Right ventricle myocardium inferior (tissue), 1 donor: ENCODE results near the gene NUDT17. TPM values are rescaled to one million over a fixed set of nuclear protein-coding genes. Genes with fewer than 3 reads are reported as not detected.

Source experiments
- ATAC-seq: fragments of 200-7000 bp; cut with Tn5 transposase; one replicate; pipeline ENCODE4 v1.9.1; 2020; ENCODE audit warnings: mild to moderate bottlenecking, moderate library complexity
- DNase-seq: peaks from one replicate; pipeline ENCODE4 v3.0.0; 2021; ENCODE audit errors: missing footprints
- intact Hi-C: fragments of 100-400 bp; cut with DNase I; formaldehyde crosslinking; loops from one replicate; pipeline ENCODE4 v1.11.0; 2022
- microRNA-seq: library from miRNA; unstranded; fragments of <30 nt; microRNA quantifications from one replicate; pipeline ENCODE4 v1.2.0, GENCODE V29; 2020
- total RNA-seq: library from RNA; stranded (reverse); fragmentation: NEBNext Ultra II Directional; extraction: Animal tissue kit (Norgen Biotek cat#: 25700); gene quantifications from one replicate; pipeline ENCODE4 v1.2.1, GENCODE V29; 2021
- donor health status: DM: no; HTN: yes; CAD: no; lungs with severe emphysema.

The NUDT17 gene
- total RNA-seq, 1 donor from 2014 or later, result 3.3 TPM

DNA sequence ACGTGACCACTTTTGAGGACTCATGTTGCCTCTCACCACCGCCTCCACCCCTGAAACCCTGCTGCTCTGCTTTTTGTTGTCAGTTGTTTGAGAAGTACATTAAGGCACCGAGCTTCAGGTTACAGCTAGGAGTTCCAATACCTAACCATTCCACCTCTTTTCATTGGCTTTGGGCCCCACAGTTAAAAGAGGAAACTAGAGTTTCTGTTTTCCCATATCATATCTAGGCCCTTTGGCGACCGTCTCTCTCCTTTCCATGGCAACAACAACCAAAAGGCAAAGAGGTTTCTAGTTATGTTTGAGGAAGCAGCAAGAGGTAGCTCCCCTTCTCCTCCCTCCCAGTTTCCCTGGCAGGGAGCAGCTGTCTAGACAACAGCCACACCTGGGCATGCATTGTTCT lies 34.3 kb downstream of the NUDT17 start:
- DNase-seq (no peak), ATAC-seq (no peak)
- intact Hi-C loops, result no loop called here

DNA sequence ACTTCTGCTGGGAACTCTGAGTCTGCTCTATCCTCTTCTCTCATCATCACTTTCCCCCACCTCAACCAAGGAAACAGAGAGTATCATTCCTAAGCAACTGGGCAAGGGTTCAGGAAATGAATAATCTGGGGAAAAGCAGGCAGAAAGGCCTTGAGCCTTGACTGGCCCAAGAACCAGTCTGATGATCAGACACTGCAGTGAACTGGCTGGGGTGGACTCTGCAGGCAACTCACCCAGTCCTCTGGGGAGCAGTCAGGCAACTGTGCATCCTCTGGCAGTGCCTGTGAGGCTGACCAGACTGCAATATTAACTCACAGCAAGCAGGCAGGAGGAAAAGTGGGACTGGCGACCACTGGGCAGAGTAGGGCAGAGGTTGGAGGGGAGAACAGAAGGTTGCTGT lies 39.2 kb downstream of the NUDT17 start:
- no peak for DNase-seq
- no peak for ATAC-seq
- intact Hi-C loops, result no loop called here

DNA sequence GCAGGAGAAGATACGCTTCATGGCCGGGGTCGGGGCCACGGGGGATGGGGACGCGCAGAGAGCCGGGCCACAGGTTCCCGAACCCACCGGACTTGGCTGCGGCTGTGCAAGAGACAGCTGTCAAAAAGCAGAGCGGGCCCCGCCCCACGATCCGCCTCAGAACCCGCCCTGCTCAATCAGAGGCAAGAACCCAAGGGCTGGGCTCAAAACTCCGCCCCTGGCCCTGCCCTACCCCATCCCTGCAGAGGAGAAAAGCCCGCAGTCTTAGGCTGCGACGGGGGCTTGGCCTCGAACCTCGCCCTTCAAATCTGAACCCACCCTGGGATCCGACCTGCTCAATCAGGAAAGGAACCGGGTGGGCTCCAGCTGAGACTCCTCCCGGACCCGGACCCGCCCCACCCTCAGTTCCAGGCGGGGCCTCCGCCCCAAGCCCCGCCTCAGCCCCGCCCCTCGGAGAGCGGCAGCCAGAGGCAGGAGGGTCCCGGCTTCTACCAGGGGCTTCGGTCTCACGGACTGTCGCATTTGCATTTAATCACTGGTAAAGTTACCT lies 40.4 kb downstream of the NUDT17 start, which contains the start of gene ANKRD35:
Gene ANKRD35, minus strand, starts transcription at position 129 of the 550 bp plus-strand sequence. Its CDS starts 108 bp downstream, at position 21.
- intact Hi-C loops, result no loop called here
- peak; percentile 95 for DNase-seq

DNA sequence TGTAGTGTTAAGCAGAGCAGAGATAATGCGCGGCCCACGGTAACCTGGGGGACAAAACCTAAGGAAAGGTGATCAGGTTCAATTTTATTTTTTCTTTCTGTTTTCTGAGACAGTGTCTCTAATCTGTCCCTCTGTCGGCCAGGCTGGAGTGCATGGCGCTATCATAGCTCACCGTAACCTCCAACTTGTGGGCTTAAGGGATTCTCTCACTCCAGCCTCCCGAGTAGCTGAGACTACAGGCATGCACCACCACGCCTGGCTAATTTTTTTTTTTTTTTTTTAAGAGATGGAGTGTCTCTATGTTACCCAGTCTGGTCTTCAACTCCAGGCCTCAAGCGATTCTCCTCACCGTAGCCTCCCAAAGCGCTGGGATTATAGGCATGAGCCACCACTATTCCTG lies 41.0 kb downstream of the NUDT17 start:
- peak; percentile 29 for ATAC-seq
- DNase-seq, result no peak
- intact Hi-C loops, result no loop called here

More for the DNA sequence above, 40.4 kb downstream of the NUDT17 start, which contains the start of gene ANKRD35:
- peak; percentile 93 for ATAC-seq

DNA sequence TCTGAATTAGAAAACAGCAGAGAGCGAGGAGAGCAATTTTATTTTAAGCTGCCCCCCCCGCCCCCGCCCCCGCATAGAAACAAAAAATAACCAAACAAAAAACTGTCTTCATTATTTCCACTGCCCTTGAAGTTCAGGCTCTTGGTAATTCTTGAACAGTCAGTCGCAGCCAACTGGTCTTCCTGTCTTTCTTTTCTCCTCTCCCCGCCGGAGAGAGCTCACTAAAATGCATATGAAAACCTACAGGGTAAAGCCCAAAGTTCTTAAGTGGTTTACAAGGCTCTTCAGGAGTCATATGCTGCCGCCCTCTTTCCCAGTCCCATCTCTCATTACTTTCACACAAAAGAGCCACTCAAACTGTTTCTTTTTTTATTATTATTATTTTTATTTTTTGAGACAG lies 41.4 kb downstream of the NUDT17 start:
- intact Hi-C loops, result no loop called here

DNA sequence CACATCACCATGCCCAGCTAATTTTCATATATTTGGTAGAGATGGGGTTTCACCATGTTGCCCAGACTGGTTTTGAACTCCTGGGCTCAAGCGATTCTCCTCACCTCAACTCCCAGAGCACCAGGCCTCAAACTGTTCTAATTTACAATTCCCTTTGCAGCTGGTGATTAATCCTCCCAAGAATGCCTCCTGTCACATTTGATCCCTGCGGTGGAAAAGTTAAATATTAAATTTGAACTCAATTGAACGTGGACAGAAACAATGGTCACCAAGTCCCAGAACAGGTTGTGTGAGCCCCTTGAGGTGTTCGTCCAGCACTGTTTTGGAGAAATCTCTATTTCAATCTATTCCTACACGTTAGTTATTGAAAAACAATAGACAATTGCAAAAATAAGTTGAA lies 42.2 kb downstream of the NUDT17 start:
- no peak for ATAC-seq
- no peak for DNase-seq
- intact Hi-C loops, result no loop called here

More for the DNA sequence above, 41.4 kb downstream of the NUDT17 start:
- ATAC-seq (no peak), DNase-seq (no peak)

DNA sequence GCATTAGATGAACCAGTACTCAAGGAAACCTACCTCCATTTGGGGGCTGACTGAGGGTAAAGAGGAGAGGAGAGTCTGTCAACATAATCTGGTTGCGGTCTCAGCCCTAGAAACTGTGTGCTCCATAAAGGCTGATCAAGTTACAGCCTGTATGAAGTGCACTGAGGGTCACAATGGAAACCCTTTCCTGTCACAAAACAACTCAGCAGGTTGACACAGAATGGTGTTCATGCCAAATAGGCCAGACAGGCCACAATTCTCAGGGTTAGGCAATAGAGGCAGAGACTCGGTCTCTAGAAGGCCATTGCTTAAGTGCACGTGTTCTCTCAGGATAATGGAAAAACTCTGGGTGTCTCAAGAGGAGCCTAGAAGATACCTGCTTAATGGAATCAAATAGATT lies 44.3 kb downstream of the NUDT17 start:
- ATAC-seq (no peak), DNase-seq (no peak)
- intact Hi-C loops, result loop anchor here (2.0 to 5.0 kb wide), 2 partner anchors 31 to 38 kb away; partner anchors contain the start of genes PIAS3 and RBM8A

GRCh38 chr1:145891143-145891542 lies 45.7 kb downstream of the NUDT17 start:
- intact Hi-C loops, result loop anchor here (2.0 to 5.0 kb wide), 2 partner anchors 32 to 36 kb away; partner anchors contain the start of genes PIAS3 and RBM8A
- ATAC-seq (no peak), DNase-seq (no peak)

- DNase-seq, result peak; percentile 88
- intact Hi-C loops, result loop anchor here (1.0 to 5.0 kb wide), 4 partner anchors 16 to 121 kb away; partner anchors contain the start of genes PIAS3 and RBM8A
- peak; percentile 91 for ATAC-seq
Observed at GRCh38 chr1:145891587-145892485, 46.4 kb downstream of the NUDT17 start.

GRCh38 chr1:145892486-145893087 lies 47.2 kb downstream of the NUDT17 start:
- no peak for DNase-seq
- ATAC-seq, result no peak
- intact Hi-C loops, result loop anchor here (1.0 to 5.0 kb wide), 3 partner anchors 16 to 120 kb away; partner anchors contain the start of gene RBM8A

- ATAC-seq (no peak), DNase-seq (no peak)
- intact Hi-C loops, result loop anchor here (2.0 to 5.0 kb wide), 2 partner anchors 34 to 119 kb away; partner anchors contain the start of gene RBM8A
Observed at GRCh38 chr1:145893306-145894055, 48.1 kb downstream of the NUDT17 start.

DNA sequence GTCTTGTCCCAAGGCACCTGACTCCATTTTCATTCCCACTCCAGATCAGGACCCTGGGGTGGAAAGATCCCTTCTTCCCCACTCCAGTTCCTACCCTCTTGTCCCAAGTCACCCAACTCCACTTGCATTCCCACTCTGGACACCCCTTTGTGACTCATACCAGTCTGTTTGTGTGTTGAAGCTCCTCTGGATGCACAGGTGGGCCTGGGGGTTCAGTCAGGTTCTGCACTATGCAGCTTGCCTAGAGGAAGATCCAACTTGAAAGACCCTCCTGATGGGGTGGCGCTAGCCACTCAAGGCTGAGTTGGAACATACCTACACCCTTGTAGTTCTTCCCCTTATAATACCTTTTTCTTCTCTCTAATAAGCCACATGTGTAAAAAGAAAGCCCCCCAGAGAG lies 50.0 kb downstream of the NUDT17 start:
- intact Hi-C loops, result no loop called here
- no peak for ATAC-seq
- no peak for DNase-seq

- intact Hi-C loops, result no loop called here
- DNase-seq, result no peak
- ATAC-seq, result no peak
Observed at GRCh38 chr1:145897969-145898368, 52.5 kb downstream of the NUDT17 start.

Small RNA genes lying within 50 kb of the gene (microRNA-seq; reads per million reads assigned to microRNA genes)
- gene MIR6736, result not detected

Other genes with a start within 250 kb of the NUDT17 start
- 8.6 TPM for gene GPR89A, start 237.6 kb upstream of the NUDT17 start, total RNA-seq
- 0.30 TPM for gene PDZK1, start 138.3 kb upstream of the NUDT17 start, total RNA-seq
- not detected for gene CD160, start 126.1 kb upstream of the NUDT17 start, total RNA-seq
- gene RNF115, start 21.5 kb upstream of the NUDT17 start, total RNA-seq, result 47.9 TPM
- 11.4 TPM for gene POLR3C, start 21.4 kb upstream of the NUDT17 start, total RNA-seq
- 15.7 TPM for gene PIAS3, start 13.5 kb downstream of the NUDT17 start, total RNA-seq
- 1.1 TPM for gene ANKRD35, start 40.2 kb downstream of the NUDT17 start, total RNA-seq
- gene ITGA10, start 64.4 kb downstream of the NUDT17 start, total RNA-seq, result 0.73 TPM
- gene PEX11B, start 73.1 kb downstream of the NUDT17 start, total RNA-seq, result 19.2 TPM
- 63.6 TPM for gene RBM8A, start 81.9 kb downstream of the NUDT17 start, total RNA-seq
- 25.8 TPM for gene LIX1L, start 112.4 kb downstream of the NUDT17 start, total RNA-seq
- 0.62 TPM for gene ANKRD34A, start 118.9 kb downstream of the NUDT17 start, total RNA-seq
- 49.1 TPM for gene POLR3GL, start 119.1 kb downstream of the NUDT17 start, total RNA-seq
- 1,017 TPM for gene TXNIP, start 150.9 kb downstream of the NUDT17 start, total RNA-seq
- 71.0 TPM for gene HJV, start 176.1 kb downstream of the NUDT17 start, total RNA-seq